Measurements from ENCODE around the gene GID8.

DNA sequence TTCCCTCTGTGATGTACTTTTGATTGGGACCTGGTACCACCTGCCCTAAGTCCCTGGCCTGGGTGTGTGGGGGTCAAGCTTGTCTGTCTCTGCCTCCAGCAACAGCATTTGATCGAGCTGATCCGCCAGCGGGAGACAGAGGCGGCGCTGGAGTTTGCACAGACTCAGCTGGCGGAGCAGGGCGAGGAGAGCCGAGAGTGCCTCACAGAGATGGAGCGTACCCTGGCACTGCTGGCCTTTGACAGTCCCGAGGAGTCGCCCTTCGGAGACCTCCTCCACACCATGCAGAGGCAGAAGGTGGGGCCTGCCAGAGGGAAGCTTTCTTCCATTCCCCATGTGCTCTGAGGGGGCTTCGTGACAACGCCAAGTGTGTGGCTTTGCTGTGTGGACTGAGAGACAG is 5.4 kb downstream of the GID8 start:
- TF ChIP-seq SMARCA5 (IDR thresholded peaks at IDR 0.05) (no peak), ZNF146 (CRISPR knock-in tag; IDR thresholded peaks at IDR 0.05; ENCODE audit: unreplicated experiment) (no peak)
- TF ChIP-seq, protein P1, sequence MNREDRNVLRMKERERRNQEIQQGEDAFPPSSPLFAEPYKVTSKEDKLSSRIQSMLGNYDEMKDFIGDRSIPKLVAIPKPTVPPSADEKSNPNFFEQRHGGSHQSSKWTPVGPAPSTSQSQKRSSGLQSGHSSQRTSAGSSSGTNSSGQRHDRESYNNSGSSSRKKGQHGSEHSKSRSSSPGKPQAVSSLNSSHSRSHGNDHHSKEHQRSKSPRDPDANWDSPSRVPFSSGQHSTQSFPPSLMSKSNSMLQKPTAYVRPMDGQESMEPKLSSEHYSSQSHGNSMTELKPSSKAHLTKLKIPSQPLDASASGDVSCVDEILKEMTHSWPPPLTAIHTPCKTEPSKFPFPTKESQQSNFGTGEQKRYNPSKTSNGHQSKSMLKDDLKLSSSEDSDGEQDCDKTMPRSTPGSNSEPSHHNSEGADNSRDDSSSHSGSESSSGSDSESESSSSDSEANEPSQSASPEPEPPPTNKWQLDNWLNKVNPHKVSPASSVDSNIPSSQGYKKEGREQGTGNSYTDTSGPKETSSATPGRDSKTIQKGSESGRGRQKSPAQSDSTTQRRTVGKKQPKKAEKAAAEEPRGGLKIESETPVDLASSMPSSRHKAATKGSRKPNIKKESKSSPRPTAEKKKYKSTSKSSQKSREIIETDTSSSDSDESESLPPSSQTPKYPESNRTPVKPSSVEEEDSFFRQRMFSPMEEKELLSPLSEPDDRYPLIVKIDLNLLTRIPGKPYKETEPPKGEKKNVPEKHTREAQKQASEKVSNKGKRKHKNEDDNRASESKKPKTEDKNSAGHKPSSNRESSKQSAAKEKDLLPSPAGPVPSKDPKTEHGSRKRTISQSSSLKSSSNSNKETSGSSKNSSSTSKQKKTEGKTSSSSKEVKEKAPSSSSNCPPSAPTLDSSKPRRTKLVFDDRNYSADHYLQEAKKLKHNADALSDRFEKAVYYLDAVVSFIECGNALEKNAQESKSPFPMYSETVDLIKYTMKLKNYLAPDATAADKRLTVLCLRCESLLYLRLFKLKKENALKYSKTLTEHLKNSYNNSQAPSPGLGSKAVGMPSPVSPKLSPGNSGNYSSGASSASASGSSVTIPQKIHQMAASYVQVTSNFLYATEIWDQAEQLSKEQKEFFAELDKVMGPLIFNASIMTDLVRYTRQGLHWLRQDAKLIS (CRISPR knock-in tag; IDR thresholded peaks at IDR 0.05), result no peak
- TF ChIP-seq, protein P2, sequence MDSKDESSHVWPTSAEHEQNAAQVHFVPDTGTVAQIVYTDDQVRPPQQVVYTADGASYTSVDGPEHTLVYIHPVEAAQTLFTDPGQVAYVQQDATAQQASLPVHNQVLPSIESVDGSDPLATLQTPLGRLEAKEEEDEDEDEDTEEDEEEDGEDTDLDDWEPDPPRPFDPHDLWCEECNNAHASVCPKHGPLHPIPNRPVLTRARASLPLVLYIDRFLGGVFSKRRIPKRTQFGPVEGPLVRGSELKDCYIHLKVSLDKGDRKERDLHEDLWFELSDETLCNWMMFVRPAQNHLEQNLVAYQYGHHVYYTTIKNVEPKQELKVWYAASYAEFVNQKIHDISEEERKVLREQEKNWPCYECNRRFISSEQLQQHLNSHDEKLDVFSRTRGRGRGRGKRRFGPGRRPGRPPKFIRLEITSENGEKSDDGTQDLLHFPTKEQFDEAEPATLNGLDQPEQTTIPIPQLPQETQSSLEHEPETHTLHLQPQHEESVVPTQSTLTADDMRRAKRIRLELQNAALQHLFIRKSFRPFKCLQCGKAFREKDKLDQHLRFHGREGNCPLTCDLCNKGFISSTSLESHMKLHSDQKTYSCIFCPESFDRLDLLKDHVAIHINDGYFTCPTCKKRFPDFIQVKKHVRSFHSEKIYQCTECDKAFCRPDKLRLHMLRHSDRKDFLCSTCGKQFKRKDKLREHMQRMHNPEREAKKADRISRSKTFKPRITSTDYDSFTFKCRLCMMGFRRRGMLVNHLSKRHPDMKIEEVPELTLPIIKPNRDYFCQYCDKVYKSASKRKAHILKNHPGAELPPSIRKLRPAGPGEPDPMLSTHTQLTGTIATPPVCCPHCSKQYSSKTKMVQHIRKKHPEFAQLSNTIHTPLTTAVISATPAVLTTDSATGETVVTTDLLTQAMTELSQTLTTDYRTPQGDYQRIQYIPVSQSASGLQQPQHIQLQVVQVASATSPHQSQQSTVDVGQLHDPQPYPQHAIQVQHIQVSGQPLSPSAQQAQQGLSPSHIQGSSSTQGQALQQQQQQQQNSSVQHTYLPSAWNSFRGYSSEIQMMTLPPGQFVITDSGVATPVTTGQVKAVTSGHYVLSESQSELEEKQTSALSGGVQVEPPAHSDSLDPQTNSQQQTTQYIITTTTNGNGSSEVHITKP (IDR thresholded peaks at IDR 0.05; ENCODE audit: partially characterized antibody), result no peak
- TF ChIP-seq, protein P3, sequence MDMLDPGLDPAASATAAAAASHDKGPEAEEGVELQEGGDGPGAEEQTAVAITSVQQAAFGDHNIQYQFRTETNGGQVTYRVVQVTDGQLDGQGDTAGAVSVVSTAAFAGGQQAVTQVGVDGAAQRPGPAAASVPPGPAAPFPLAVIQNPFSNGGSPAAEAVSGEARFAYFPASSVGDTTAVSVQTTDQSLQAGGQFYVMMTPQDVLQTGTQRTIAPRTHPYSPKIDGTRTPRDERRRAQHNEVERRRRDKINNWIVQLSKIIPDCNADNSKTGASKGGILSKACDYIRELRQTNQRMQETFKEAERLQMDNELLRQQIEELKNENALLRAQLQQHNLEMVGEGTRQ (CRISPR knock-in tag; IDR thresholded peaks at IDR 0.05), result no peak
- TF ChIP-seq, protein P4, sequence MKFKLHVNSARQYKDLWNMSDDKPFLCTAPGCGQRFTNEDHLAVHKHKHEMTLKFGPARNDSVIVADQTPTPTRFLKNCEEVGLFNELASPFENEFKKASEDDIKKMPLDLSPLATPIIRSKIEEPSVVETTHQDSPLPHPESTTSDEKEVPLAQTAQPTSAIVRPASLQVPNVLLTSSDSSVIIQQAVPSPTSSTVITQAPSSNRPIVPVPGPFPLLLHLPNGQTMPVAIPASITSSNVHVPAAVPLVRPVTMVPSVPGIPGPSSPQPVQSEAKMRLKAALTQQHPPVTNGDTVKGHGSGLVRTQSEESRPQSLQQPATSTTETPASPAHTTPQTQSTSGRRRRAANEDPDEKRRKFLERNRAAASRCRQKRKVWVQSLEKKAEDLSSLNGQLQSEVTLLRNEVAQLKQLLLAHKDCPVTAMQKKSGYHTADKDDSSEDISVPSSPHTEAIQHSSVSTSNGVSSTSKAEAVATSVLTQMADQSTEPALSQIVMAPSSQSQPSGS (CRISPR knock-in tag; IDR thresholded peaks at IDR 0.05), result no peak
